Neuronal stem cell (in vitro differentiated cells): ENCODE results near the gene RANBP3.
"Not testable (repeated sequence)": the region's sequence is repeated elsewhere in the genome, so short reads cannot be mapped to it uniquely, and the experiment has no call there.

Source experiments
- DNase-seq: peaks from one replicate; pipeline ENCODE4 v3.0.0-alpha.2; 2013; ENCODE audit warnings: low spot score
- H2AFZ ChIP-seq: one replicate; pipeline ENCODE4 v1.6.1; 2013; ENCODE audit warnings: mild to moderate bottlenecking, low read length, inconsistent platforms
- H2AK5ac ChIP-seq: 2 replicates; pipeline ENCODE4 v1.6.1; 2013; ENCODE audit warnings: low read depth, mild to moderate bottlenecking, inconsistent platforms, low read length, moderate library complexity, mixed read lengths
- H2BK120ac ChIP-seq: 2 replicates; pipeline ENCODE4 v1.6.1; 2013; ENCODE audit warnings: low read depth, mild to moderate bottlenecking, inconsistent platforms, low read length, moderate library complexity, mixed read lengths
- H2BK12ac ChIP-seq: one replicate; pipeline ENCODE4 v1.6.1; 2013; ENCODE audit warnings: low read length, inconsistent platforms
- H2BK15ac ChIP-seq: 2 replicates; pipeline ENCODE4 v1.6.1; 2013; ENCODE audit warnings: mild to moderate bottlenecking, low read length, inconsistent platforms, mixed read lengths
- H2BK5ac ChIP-seq: one replicate; pipeline ENCODE4 v1.6.1; 2013; ENCODE audit warnings: inconsistent platforms, mild to moderate bottlenecking, low read length, moderate library complexity
- H3K14ac ChIP-seq: one replicate; pipeline ENCODE4 v1.6.1; 2013; ENCODE audit warnings: low read length, inconsistent platforms
- H3K18ac ChIP-seq: 2 replicates; pipeline ENCODE4 v1.6.1; 2013; ENCODE audit warnings: low read length, inconsistent platforms
- H3K23ac ChIP-seq: 2 replicates; pipeline ENCODE4 v1.6.1; 2013; ENCODE audit warnings: low read depth, mild to moderate bottlenecking, mixed read lengths, low read length, inconsistent platforms; ENCODE audit not compliant: poor library complexity
- H3K27ac ChIP-seq: replicated peaks from 3 replicates; pipeline ENCODE4 v1.5.1; 2013; ENCODE audit warnings: low read length, inconsistent platforms
- H3K27me3 ChIP-seq, 3 experiments: 2 replicates each; pipeline ENCODE4 v1.6.1; 2013; ENCODE audit warnings: low read length in 3 of 3, mild to moderate bottlenecking in 2 of 3, inconsistent platforms in 1 of 3, low read depth in 1 of 3, mixed read lengths in 1 of 3, moderate library complexity in 1 of 3; ENCODE audit not compliant: control insufficient read depth in 3 of 3, insufficient read depth in 3 of 3
- H3K36me3 ChIP-seq, 2 donors: replicated peaks in 1 of 2; 2 replicates each; pipeline ENCODE4 v1.6.1; 2013; ENCODE audit warnings: low read length in 2 of 2; ENCODE audit not compliant: control insufficient read depth in 2 of 2, insufficient read depth in 2 of 2
- H3K4ac ChIP-seq: 2 replicates; pipeline ENCODE4 v1.6.1; 2013; ENCODE audit warnings: inconsistent platforms, mild to moderate bottlenecking, low read length, moderate library complexity
- H3K4me1 ChIP-seq, 2 donors: 1 replicate in 1 of 2; 2 replicates in 1 of 2; pipeline ENCODE4 v1.6.1; 2013; ENCODE audit warnings: low read length in 2 of 2, low read depth in 1 of 2; ENCODE audit not compliant: control insufficient read depth in 2 of 2, insufficient read depth in 1 of 2
- H3K4me2 ChIP-seq: one replicate; pipeline ENCODE4 v1.6.1; 2013; ENCODE audit warnings: mild to moderate bottlenecking, low read length, inconsistent platforms; ENCODE audit not compliant: insufficient read depth, poor library complexity, severe bottlenecking
- H3K4me3 ChIP-seq, 2 donors: 2 replicates each; pipeline ENCODE4 v1.5.1; 2013; ENCODE audit warnings: low read length in 2 of 2, mild to moderate bottlenecking in 2 of 2, inconsistent platforms in 1 of 2, moderate library complexity in 1 of 2
- H3K79me1 ChIP-seq: one replicate; pipeline ENCODE4 v1.6.1; 2013; ENCODE audit warnings: low read depth, mild to moderate bottlenecking, inconsistent platforms, low read length, moderate library complexity
- H3K9ac ChIP-seq: one replicate; pipeline ENCODE4 v1.6.1; 2013; ENCODE audit warnings: mild to moderate bottlenecking, low read depth, low read length, inconsistent platforms; ENCODE audit not compliant: poor library complexity
- H3K9me3 ChIP-seq, 2 donors: replicated peaks in 1 of 2; 2 replicates each; pipeline versions ENCODE3 to v1.6.1; 2013; ENCODE audit warnings: low read length in 2 of 2, mild to moderate bottlenecking in 2 of 2, inconsistent platforms in 1 of 2, low read depth in 1 of 2, mixed read lengths in 1 of 2, moderate library complexity in 1 of 2; ENCODE audit not compliant: control insufficient read depth in 2 of 2, insufficient read depth in 1 of 2
- H4K8ac ChIP-seq: one replicate; pipeline ENCODE4 v1.6.1; 2013; ENCODE audit warnings: low read depth, mild to moderate bottlenecking, inconsistent platforms, low read length, moderate library complexity
- H4K91ac ChIP-seq: one replicate; pipeline ENCODE4 v1.6.1; 2013; ENCODE audit warnings: low read length, low read depth, mild to moderate bottlenecking, inconsistent platforms; ENCODE audit not compliant: poor library complexity
- WGBS, 2 donors: extraction: QIAGEN DNeasy Blood & Tissue Kit; methylation state at CpG; one replicate each; pipeline ENCODE4 v1.1.7; 2013; ENCODE audit warnings: missing lambda C conversion rate in 2 of 2, mixed read lengths in 1 of 2; ENCODE audit not compliant: insufficient read length in 2 of 2, insufficient replicate concordance in 1 of 2; ENCODE audit errors: extremely low coverage in 2 of 2; 5-methylcytosine and 5-hydroxymethylcytosine counted together

The RANBP3 gene

GRCh38 chr19:5890099-5890498 lies 87.8 kb downstream of the RANBP3 start:
- Histone ChIP-seq H2BK12ac (no peak overlapping the region), H3K23ac (no peak overlapping the region), H3K9me3 (no peaks in the 10 kb centered on the region), H3K14ac (no peak overlapping the region), H3K4ac (no peak overlapping the region), H3K4me2 (no peak overlapping the region), H2BK120ac (no peak overlapping the region), H4K91ac (no peak overlapping the region), H3K9ac (no peak overlapping the region), H2AK5ac (no peak overlapping the region), H3K79me1 (peaks cover 4% of the 10 kb centered on the region), H3K27ac (no peak overlapping the region), H3K4me1 (peaks cover 3 to 5% of the 10 kb centered on the region in 2 donors), H3K36me3 (peaks cover under 1% of the 10 kb centered on the region in 2 donors), H2BK15ac (no peak overlapping the region), H3K18ac (peak overlapping the region; percentile 74), H3K27me3 (no peaks in the 10 kb centered on the region), H2AFZ (no peak overlapping the region), H2BK5ac (no peak overlapping the region), H4K8ac (no peak overlapping the region), H3K4me3 (no peak overlapping the region)
- no CpG with 5 or more reads among the region's 10 CpGs for WGBS, 2 donors
- DNase-seq, result no peak

- H4K91ac ChIP-seq, result no peak overlapping the region
- no peak overlapping the region for H2BK5ac ChIP-seq
- no peak overlapping the region for H4K8ac ChIP-seq
- H3K9ac ChIP-seq, result no peak overlapping the region
- H3K4me3 ChIP-seq, result no peak overlapping the region
- DNase-seq, result no peak
- H2AFZ ChIP-seq, result no peak overlapping the region
- H3K27ac ChIP-seq, result no peak overlapping the region
- H3K27me3 ChIP-seq, result no peaks in the 10 kb centered on the region
- peak overlapping the region; percentile 39 for H2BK120ac ChIP-seq
- peaks cover 3 to 5% of the 10 kb centered on the region in 2 donors for H3K4me1 ChIP-seq
- no peak overlapping the region for H3K14ac ChIP-seq
- H2BK12ac ChIP-seq, result no peak overlapping the region
- H2BK15ac ChIP-seq, result no peak overlapping the region
- H2AK5ac ChIP-seq, result peak overlapping the region; percentile 36
- H3K4ac ChIP-seq, result no peak overlapping the region
- H3K4me2 ChIP-seq, result no peak overlapping the region
- H3K18ac ChIP-seq, result peak overlapping the region; percentile 53
- H3K36me3 ChIP-seq, result no peaks in the 10 kb centered on the region
- no CpG with 5 or more reads among the region's 17 CpGs for WGBS, 2 donors
- peak overlapping the region; percentile 48 for H3K23ac ChIP-seq
- peaks cover 4% of the 10 kb centered on the region for H3K79me1 ChIP-seq
- H3K9me3 ChIP-seq, result no peaks in the 10 kb centered on the region
Observed at GRCh38 chr19:5889288-5889971, 88.5 kb downstream of the RANBP3 start.

- no CpG with 5 or more reads among the region's 11 CpGs for WGBS, 2 donors
- not testable (repeated sequence) for H2BK5ac ChIP-seq, H3K4me3 ChIP-seq, H3K27me3 ChIP-seq, H3K4ac ChIP-seq, H3K14ac ChIP-seq, H3K79me1 ChIP-seq, H4K8ac ChIP-seq, H3K23ac ChIP-seq, H3K18ac ChIP-seq, H2BK15ac ChIP-seq, H2AK5ac ChIP-seq, H3K36me3 ChIP-seq, DNase-seq, H2BK120ac ChIP-seq, H2BK12ac ChIP-seq, H3K9me3 ChIP-seq, H4K91ac ChIP-seq, H3K27ac ChIP-seq, H2AFZ ChIP-seq, H3K9ac ChIP-seq
- peaks cover 7 to 18% of the 10 kb centered on the region in 2 donors for H3K4me1 ChIP-seq
- H3K4me2 ChIP-seq, result peak overlapping the region; percentile 2
Observed at GRCh38 chr19:5884065-5884811, 93.7 kb downstream of the RANBP3 start.

- H2BK12ac ChIP-seq, result not testable (repeated sequence)
Observed at GRCh38 chr19:5883157-5883873, 94.6 kb downstream of the RANBP3 start.

More at GRCh38 chr19:5883157-5883873, 94.6 kb downstream of the RANBP3 start:
- H2BK120ac ChIP-seq, H3K14ac ChIP-seq, H2BK5ac ChIP-seq, H3K4me2 ChIP-seq, H4K91ac ChIP-seq, H2AFZ ChIP-seq, DNase-seq, H3K79me1 ChIP-seq, H4K8ac ChIP-seq, H3K4ac ChIP-seq, H3K9ac ChIP-seq, H3K23ac ChIP-seq, H2BK15ac ChIP-seq, H2AK5ac ChIP-seq, H3K4me3 ChIP-seq, H3K27ac ChIP-seq, H3K9me3 ChIP-seq, H3K36me3 ChIP-seq, H3K27me3 ChIP-seq, H3K18ac ChIP-seq: not testable (repeated sequence)
- peaks cover 7 to 18% of the 10 kb centered on the region in 2 donors for H3K4me1 ChIP-seq
- no CpG with 5 or more reads among the region's 13 CpGs for WGBS, 2 donors
